Neural progenitor cell (in vitro differentiated cells): ENCODE data around the gene NLRP2B. TPM values are rescaled to one million over a fixed set of nuclear protein-coding genes. Genes with fewer than 3 reads are reported as not detected.
"Not testable (repeated sequence)": the region's sequence is repeated elsewhere in the genome, so short reads cannot be mapped to it uniquely, and the experiment has no call there.

Source experiments
- DNase-seq: peaks from one replicate; pipeline ENCODE4 v3.0.0-alpha.2; 2016; ENCODE audit warnings: low spot score
- H2AFZ ChIP-seq: fragments of 200-600 bp; sonication (generic); replicated peaks from 2 replicates; pipeline ENCODE4 v1.6.1; 2016; ENCODE audit warnings: antibody characterized with exemption
- H3F3A ChIP-seq: fragments of 200-600 bp; sonication (generic); 2 replicates; pipeline ENCODE4 v1.6.1; 2016; ENCODE audit warnings: antibody characterized with exemption, low read depth
- H3K27ac ChIP-seq: fragments of 200-600 bp; sonication (generic); 2 replicates; pipeline ENCODE4 v1.5.1; 2016; ENCODE audit warnings: mild to moderate bottlenecking
- H3K27me3 ChIP-seq: fragments of 200-600 bp; sonication (generic); 2 replicates; pipeline ENCODE4 v1.6.1; 2016; ENCODE audit warnings: mild to moderate bottlenecking, moderate library complexity
- H3K36me3 ChIP-seq: fragments of 200-600 bp; sonication (generic); 2 replicates; pipeline ENCODE4 v1.5.1; 2016
- H3K4me1 ChIP-seq: fragments of 200-600 bp; sonication (generic); 2 replicates; pipeline ENCODE4 v1.6.1; 2016; ENCODE audit warnings: mixed run types
- H3K4me2 ChIP-seq: fragments of 200-600 bp; sonication (generic); 2 replicates; pipeline ENCODE4 v1.6.1; 2016
- H3K4me3 ChIP-seq: fragments of 200-600 bp; sonication (generic); 2 replicates; pipeline ENCODE4 v1.5.1; 2016
- H3K79me2 ChIP-seq: fragments of 200-600 bp; sonication (generic); 2 replicates; pipeline ENCODE4 v1.6.1; 2016; ENCODE audit warnings: low read depth
- H3K9ac ChIP-seq: fragments of 200-600 bp; sonication (generic); 2 replicates; pipeline ENCODE4 v1.6.1; 2016
- H3K9me3 ChIP-seq: fragments of 200-600 bp; sonication (generic); 2 replicates; pipeline ENCODE4 v1.5.1; 2016; ENCODE audit warnings: low read depth
- H4K20me1 ChIP-seq: fragments of 200-600 bp; sonication (generic); 2 replicates; pipeline ENCODE4 v1.6.1; 2016; ENCODE audit warnings: low read depth
- H3K27ac Mint-ChIP-seq: 3 replicates; pipeline ENCODE4 v1.8.0; 2021; ENCODE audit warnings: mixed read lengths
- H3K27me3 Mint-ChIP-seq: 2 replicates; pipeline ENCODE4 v1.8.0; 2022; ENCODE audit warnings: low read depth, mild to moderate bottlenecking, inconsistent platforms, moderate library complexity, mixed read lengths; ENCODE audit not compliant: insufficient read depth
- H3K36me3 Mint-ChIP-seq: 3 replicates; pipeline ENCODE4 v1.8.0; 2021; ENCODE audit warnings: mixed read lengths
- H3K4me1 Mint-ChIP-seq: 3 replicates; pipeline ENCODE4 v1.8.0; 2021; ENCODE audit warnings: mixed read lengths
- H3K4me3 Mint-ChIP-seq: 3 replicates; pipeline ENCODE4 v1.8.0; 2021; ENCODE audit warnings: mild to moderate bottlenecking, moderate library complexity, mixed read lengths
- H3K9me3 Mint-ChIP-seq: 3 replicates; pipeline ENCODE4 v1.8.0; 2020; ENCODE audit warnings: mixed read lengths
- CTCF ChIP-seq: fragments of 200-600 bp; sonication (generic); IDR thresholded peaks from 2 replicates; pipeline ENCODE4 v1.5.1; 2017; ENCODE audit warnings: antibody characterized with exemption, mild to moderate bottlenecking
- EZH2 ChIP-seq: fragments of 200-600 bp; sonication (generic); IDR thresholded peaks from 2 replicates; pipeline ENCODE4 v1.6.1; 2017; ENCODE audit warnings: antibody characterized with exemption, mild to moderate bottlenecking, moderate library complexity
- EZH2phosphoT487 ChIP-seq: fragments of 200-600 bp; sonication (generic); IDR thresholded peaks from 2 replicates; pipeline ENCODE4 v1.6.1; 2017; ENCODE audit warnings: antibody characterized with exemption
- total RNA-seq: library from RNA; depleted of rRNA; stranded (reverse); fragments of >200 nt; gene quantifications from 2 replicates; pipeline ENCODE4 v1.2.3, GENCODE V29; 2015; ENCODE audit warnings: low replicate concordance

NLRP2B gene
- not detected in 2 replicates for total RNA-seq

- Histone ChIP-seq H3K4me3 (no peak within 1 kb of the TSS), H3K27ac (no peak within 1 kb of the TSS), H3K27me3 (no peaks in the 10 kb centered on the region), H2AFZ (no peak within 1 kb of the TSS), H3K4me1 (no peaks in the 10 kb centered on the region), H3F3A (no peaks in the 10 kb centered on the region), H4K20me1 (no peaks in the 10 kb centered on the region), H3K36me3 (no peaks in the 10 kb centered on the region), H3K4me2 (no peak within 1 kb of the TSS), H3K9me3 (peaks cover 4% of the 10 kb centered on the region), H3K79me2 (no peaks in the 10 kb centered on the region), H3K9ac (no peak within 1 kb of the TSS)
- Mint-ChIP-seq H3K27me3 (peaks cover 5% of the 10 kb centered on the region), H3K27ac (no peak within 1 kb of the TSS), H3K4me1 (no peaks in the 10 kb centered on the region), H3K4me3 (no peak within 1 kb of the TSS), H3K36me3 (no peaks in the 10 kb centered on the region), H3K9me3 (peaks cover 19% of the 10 kb centered on the region)
- TF ChIP-seq EZH2phosphoT487 (no peak), CTCF (no peak), EZH2 (no peak)
- no peak for DNase-seq
These were observed at the start of gene NLRP2B for GRCh38 chrX:57680160-57680559. NLRP2B (minus strand) TSS chrX:57680260.

- not testable (repeated sequence) for H3K27me3 ChIP-seq, H3K27ac ChIP-seq, H3F3A ChIP-seq, H3K4me1 ChIP-seq, DNase-seq, H3K27ac Mint-ChIP-seq, H3K4me2 ChIP-seq, H3K9ac ChIP-seq, H3K79me2 ChIP-seq, H4K20me1 ChIP-seq, H3K36me3 ChIP-seq, H2AFZ ChIP-seq, H3K4me1 Mint-ChIP-seq, H3K36me3 Mint-ChIP-seq, H3K4me3 ChIP-seq, H3K4me3 Mint-ChIP-seq, H3K27me3 Mint-ChIP-seq
- H3K9me3 Mint-ChIP-seq: peaks cover 37% of the 10 kb centered on the region
- H3K9me3 ChIP-seq: peaks cover 20% of the 10 kb centered on the region
These were observed 45.9 kb upstream of the NLRP2B start for GRCh38 chrX:57725995-57726394.

- no peaks in the 10 kb centered on the region for H3K27me3 ChIP-seq
- H3K79me2 ChIP-seq: no peaks in the 10 kb centered on the region
- no peaks in the 10 kb centered on the region for H3K4me1 Mint-ChIP-seq
- H3K4me3 ChIP-seq: no peak overlapping the region
- no peaks in the 10 kb centered on the region for H4K20me1 ChIP-seq
- peaks cover 5% of the 10 kb centered on the region for H3K27me3 Mint-ChIP-seq
- no peak overlapping the region for H2AFZ ChIP-seq
- H3K9me3 Mint-ChIP-seq: peaks cover 25% of the 10 kb centered on the region
- TF ChIP-seq EZH2phosphoT487: no peak
- no peak for TF ChIP-seq EZH2
- no peak for TF ChIP-seq CTCF
- no peaks in the 10 kb centered on the region for H3F3A ChIP-seq
- no peak overlapping the region for H3K9ac ChIP-seq
- no peak overlapping the region for H3K4me2 ChIP-seq
- no peaks in the 10 kb centered on the region for H3K36me3 Mint-ChIP-seq
- H3K4me3 Mint-ChIP-seq: no peak overlapping the region
- H3K4me1 ChIP-seq: no peaks in the 10 kb centered on the region
- no peak overlapping the region for H3K27ac Mint-ChIP-seq
- H3K27ac ChIP-seq: no peak overlapping the region
- no peaks in the 10 kb centered on the region for H3K36me3 ChIP-seq
- DNase-seq: no peak
- peaks cover 4% of the 10 kb centered on the region for H3K9me3 ChIP-seq
These were observed 1.3 kb upstream of the NLRP2B start for GRCh38 chrX:57681341-57681740.

GRCh38 chrX:57678686-57679428 is 1.2 kb downstream of the NLRP2B start:
- H3K4me3 ChIP-seq: no peak overlapping the region
- H3K9me3 Mint-ChIP-seq: peaks cover 20% of the 10 kb centered on the region
- no peaks in the 10 kb centered on the region for H3K79me2 ChIP-seq
- H3K9me3 ChIP-seq: peaks cover 4% of the 10 kb centered on the region
- no peak overlapping the region for H2AFZ ChIP-seq
- no peak for DNase-seq
- no peaks in the 10 kb centered on the region for H3K4me1 Mint-ChIP-seq
- H3K36me3 ChIP-seq: no peaks in the 10 kb centered on the region
- H4K20me1 ChIP-seq: no peaks in the 10 kb centered on the region
- no peak overlapping the region for H3K4me3 Mint-ChIP-seq
- no peak overlapping the region for H3K4me2 ChIP-seq
- H3K27me3 ChIP-seq: no peaks in the 10 kb centered on the region
- no peaks in the 10 kb centered on the region for H3K36me3 Mint-ChIP-seq
- H3F3A ChIP-seq: no peaks in the 10 kb centered on the region
- H3K27ac Mint-ChIP-seq: no peak overlapping the region
- H3K27me3 Mint-ChIP-seq: peaks cover 5% of the 10 kb centered on the region
- no peaks in the 10 kb centered on the region for H3K4me1 ChIP-seq
- no peak overlapping the region for H3K27ac ChIP-seq
- no peak overlapping the region for H3K9ac ChIP-seq
- TF ChIP-seq EZH2 (no peak), EZH2phosphoT487 (no peak), CTCF (no peak)
